ENCODE measurements around the gene ADAMTS17.

DNA sequence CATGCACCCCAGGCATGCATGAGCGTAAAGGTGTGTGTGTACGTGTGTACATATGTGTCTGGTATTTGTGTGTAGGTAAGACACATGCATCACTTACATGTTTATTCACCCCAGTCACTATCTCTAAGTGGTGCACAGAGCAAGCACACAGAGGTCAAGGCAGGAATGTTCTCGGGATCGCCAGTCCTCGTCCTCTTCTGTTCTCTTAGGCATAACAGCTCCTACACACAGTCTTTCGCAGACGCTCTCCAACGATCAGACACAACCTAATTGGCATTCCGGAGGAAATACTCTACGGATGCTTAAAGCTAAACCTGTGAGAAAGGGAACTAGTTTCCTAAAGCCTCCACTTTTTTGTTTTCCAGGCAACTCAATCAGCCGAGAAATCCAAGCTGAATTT is 95.9 kb downstream of the ADAMTS17 start:
- TF ChIP-seq CTCF (conservative IDR thresholded peaks at IDR 0.05; ENCODE audit: low read depth, low read length), result no peak
- TF ChIP-seq EZH2 (IDR thresholded peaks at IDR 0.05; ENCODE audit: borderline replicate concordance, low read depth, low read length, poor library complexity, severe bottlenecking), result no peak
